Measurements from ENCODE around the gene RHOU.

GRCh38 chr1:228756457-228756856, 21.2 kb downstream of the RHOU start:
- no peak for TF ChIP-seq ZNF883 (CRISPR knock-in tag; IDR thresholded peaks at IDR 0.05; ENCODE audit: not compliant biosample characterization)
- TF ChIP-seq ZNF670 (CRISPR knock-in tag; IDR thresholded peaks at IDR 0.05; ENCODE audit: borderline replicate concordance), result no peak
- no peak for TF ChIP-seq NPAS2 (CRISPR knock-in tag; IDR thresholded peaks at IDR 0.05; ENCODE audit: borderline replicate concordance)
- TF ChIP-seq ZNF615 (CRISPR knock-in tag; IDR thresholded peaks at IDR 0.05; ENCODE audit: borderline replicate concordance), result no peak
- no peak for TF ChIP-seq DPF2 (CRISPR knock-in tag; IDR thresholded peaks at IDR 0.05; ENCODE audit: borderline replicate concordance, low read depth)
- TF ChIP-seq ZBTB40 (IDR thresholded peaks at IDR 0.05), result no peak
- TF ChIP-seq ZBTB40 (CRISPR knock-in tag; IDR thresholded peaks at IDR 0.05), result no peak

All from HepG2 (cell line).